HG02943 (cell line): ENCODE results near the gene CHST15.
"Not testable (repeated sequence)": the region's sequence is repeated elsewhere in the genome, so short reads cannot be mapped to it uniquely, and the experiment has no call there.

Source experiments
- ATAC-seq: cut with Tn5 transposase; IDR thresholded peaks from one replicate; pipeline ENCODE4 v1.9.1; 2021; ENCODE audit warnings: mild to moderate bottlenecking, low read depth, moderate library complexity; ENCODE audit not compliant: unreplicated experiment

Gene CHST15

DNA sequence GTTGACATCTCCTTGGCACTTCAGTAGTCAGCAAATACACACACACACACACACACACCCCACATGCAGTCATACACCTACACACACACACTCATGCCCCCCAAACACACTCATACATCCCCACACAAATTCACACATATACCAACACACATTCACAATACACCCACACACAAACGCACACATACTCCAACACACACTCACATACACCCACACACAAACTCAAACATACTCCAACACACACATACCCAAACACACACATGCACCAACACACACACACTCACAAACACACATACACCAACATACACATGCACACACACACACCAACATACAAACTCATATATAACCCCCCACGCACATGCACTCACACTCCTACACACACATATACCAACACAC is 31.4 kb upstream of the CHST15 start:
- ATAC-seq, result no peak

DNA sequence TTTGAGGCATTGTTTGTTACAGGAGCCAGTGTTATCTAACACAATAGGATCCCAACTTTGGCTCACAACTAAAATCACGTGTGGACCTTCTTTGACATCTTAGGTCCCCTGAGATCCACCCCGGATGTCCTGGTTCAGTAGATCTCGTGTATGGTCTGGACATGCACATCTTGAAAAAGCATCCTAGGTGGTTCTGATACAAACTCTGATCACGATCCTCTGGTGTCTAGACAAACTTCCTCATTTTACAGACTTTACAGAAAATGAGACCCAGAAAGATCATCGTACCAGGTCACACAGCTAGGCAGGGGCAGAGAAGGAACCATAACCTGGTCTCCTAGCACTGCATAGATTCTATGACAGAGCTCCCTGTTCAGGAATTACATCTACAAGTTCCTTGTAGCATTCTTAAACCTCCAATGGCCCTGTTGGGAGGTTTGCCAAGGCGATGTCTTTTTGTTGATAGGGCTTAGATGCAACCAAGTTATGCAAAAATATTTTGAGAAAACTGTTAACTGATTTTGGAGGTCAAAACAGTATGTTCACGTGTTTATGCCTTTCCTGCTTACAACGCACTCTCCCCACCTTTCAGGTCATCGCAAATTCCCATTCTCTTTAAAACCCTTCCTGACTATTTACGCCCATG is 30.8 kb upstream of the CHST15 start:
- ATAC-seq, result no peak

DNA sequence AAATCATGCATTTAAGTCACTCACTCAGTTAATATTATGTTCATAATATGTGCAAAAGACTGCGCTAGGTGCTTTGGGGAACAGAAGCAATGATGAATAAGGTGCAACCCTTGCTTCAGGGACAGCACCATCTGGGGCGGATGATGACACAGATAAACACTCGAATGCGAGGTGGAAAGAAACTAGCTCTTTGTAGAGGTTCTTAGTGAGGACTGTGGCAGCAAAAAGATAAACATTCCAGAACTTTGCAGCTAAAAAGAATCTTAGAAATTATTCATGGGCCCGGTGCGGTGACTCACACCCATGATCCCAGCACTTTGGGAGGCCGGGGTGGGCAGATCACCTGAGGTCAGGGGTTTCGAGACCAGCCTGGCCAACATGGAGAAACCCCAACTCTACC is 29.8 kb upstream of the CHST15 start:
- no peak for ATAC-seq

DNA sequence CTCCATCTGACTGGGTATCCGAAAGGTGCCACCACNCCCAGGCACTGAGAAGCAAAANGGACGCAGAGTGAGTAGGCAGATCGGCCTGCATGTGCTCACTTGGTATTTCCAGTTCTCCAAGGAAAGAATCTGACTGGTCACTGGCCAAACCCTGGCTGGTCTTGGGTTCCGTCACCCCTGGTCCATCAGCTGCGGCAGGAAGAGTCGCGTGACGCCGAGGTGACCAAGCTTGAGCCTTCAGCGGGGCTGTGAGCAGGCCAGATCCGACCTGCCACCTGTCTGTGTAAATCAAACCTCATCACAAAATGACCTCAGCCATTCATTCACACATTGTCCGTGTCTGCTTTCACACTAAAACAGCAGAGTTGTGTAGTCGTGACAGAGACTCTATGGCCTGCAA is 28.8 kb upstream of the CHST15 start:
- no peak for ATAC-seq

DNA sequence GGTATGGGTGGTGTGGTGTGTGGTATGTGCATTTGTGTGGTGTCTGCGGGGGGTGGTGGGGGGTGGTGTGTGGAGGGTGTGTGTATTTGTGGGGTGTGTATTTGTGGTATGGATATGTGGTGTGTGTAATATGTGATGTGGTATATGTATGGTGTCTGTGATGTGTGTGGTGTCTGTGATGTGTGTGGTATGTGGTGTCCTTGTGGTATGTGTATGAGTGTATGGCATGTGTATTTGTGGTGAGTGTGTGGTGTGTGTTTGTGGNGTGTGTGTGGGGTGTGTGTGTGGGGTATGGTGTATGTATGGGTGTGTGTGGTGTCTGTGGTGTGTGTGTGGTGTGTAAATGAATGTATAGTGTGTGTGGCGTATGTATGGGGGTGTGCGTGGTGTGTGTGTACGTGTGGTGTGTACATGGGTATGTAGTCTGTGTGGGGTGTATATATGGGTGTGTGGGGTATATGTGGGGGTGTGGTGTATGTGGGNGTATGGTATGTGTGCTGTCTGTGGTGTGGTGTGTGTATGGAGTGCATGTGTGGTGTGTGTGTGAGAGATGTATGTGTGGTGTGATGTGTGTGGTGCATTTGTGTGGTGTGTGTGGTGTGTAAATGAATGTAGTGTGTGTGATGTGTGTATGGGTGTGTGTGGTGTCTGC is 27.1 kb upstream of the CHST15 start:
- ATAC-seq, result no peak

DNA sequence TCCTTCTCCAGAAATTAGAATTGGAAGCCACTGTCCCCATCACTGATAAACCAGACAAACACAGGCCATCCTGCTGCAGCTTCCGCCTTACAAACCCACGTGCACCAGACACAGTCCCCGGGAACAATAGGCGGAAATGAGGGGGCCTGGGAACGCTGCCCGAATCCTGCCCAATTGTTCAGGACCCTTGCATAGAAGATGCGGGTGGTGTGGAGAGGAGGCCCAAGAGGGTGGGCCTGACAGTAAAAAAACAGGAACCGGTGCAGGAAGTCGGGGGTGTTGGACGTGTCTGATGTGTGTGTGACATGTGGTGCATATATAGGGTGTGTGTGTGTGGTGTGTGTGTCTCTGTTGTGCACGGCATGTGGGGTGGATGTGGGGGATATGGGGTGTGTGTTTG is 26.5 kb upstream of the CHST15 start:
- ATAC-seq, result no peak

DNA sequence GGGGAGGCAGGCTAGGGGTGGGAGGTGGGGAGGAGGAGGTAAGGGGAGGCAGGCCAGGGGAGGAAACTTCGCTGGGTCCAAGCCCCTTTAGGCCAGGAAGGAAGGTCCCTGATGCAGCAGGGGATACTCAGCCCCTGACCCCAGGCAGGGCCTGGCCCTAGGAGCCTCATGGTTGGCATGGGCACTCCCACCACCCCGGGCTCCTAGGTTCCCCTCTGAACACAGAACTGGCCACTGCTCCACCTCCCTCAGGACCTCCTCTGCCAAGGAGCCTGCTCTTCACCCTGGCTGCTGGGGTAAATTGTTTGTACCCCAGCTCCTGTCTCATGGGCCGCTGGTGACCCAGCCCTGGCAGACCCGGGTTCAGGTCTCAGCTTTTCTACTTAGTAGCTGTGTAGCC is 25.8 kb upstream of the CHST15 start:
- ATAC-seq, result no peak

DNA sequence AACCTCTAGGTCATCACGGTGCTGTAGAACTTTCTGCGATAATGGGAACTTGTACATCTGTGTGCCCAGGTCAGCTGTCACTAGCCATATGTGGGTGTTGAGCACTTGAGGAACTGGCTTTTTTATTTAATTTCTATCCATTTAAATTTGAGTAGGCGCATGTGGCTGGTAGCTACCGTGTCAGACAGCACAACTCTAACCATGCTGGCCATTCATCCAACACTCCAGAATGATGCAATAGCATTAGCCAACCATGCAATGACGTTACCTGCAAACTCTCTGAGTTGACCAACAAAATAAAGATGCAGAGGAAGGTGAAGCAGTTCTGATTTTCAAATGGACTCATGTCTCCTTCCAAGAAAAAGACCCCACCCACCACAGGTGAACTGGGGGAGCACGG is 24.4 kb upstream of the CHST15 start:
- no peak for ATAC-seq

DNA sequence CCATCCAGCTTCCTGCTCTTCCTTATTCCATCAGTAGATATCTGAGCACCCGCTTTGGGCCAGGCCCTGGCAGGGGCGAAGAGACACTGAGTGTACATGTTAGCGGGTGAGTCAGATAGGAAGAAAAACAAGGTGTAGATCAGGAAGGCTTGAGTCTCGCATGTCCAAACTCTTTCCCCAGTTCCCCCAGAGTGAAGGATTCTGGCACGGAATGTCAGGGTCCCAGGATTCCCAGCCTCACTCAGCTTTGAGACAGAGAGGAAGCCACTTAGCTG is 24.1 kb upstream of the CHST15 start:
- ATAC-seq, result no peak

DNA sequence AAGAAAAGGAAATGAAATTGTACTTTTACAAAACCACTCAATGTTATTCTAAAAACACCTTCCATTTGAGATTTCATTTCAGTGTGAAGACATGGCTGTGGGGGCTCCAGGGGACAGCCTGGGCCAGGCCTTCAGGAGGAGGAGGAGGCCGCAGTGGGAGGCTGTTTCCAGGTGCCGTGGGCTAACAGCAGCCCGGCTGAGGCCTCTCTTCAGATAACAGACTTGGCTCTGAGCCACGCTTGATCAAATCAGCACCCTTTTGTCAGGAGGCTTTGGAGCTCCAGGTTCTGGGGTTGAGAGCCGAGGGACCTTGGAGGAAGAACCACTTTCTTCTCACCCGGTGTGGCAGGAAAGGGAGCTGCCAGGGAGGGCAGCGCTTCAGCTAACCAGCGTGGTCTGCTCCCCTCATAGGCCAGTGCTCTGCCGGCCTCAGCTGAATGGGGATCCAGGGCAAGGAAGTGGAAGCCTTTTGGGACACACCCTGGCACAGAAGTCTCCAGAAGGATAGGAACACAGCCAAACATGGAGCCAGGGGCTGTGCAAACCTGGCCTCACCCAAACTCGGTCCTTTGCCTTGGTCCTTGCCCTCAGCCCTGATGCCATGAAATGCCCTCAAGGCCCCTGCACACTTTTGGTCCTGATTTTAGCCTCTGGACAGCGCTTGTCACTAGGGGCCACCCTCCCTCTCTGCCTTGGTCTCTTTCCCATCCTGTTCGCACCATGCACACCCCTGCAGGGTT is 23.5 kb upstream of the CHST15 start:
- ATAC-seq, result no peak

DNA sequence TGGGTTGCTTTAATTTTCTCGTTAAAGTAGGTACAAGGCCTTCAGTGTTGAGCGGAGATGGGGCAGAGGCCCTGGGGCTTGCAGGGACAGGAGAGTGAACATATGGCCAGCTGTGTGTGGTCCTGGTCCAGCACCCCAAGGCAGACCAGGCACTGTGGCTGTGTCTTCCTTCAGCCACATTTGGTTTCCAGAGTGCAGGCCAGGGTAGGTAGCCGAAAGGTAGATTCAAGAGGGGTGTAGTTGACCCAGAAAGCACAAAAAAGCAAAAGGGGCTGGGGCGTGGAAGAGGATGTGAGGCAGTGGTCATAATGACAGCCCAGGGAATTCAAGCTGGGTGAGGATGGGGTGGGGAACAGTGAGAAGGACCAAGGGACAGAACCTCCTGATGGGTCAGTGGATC is 21.3 kb upstream of the CHST15 start:
- no peak for ATAC-seq

DNA sequence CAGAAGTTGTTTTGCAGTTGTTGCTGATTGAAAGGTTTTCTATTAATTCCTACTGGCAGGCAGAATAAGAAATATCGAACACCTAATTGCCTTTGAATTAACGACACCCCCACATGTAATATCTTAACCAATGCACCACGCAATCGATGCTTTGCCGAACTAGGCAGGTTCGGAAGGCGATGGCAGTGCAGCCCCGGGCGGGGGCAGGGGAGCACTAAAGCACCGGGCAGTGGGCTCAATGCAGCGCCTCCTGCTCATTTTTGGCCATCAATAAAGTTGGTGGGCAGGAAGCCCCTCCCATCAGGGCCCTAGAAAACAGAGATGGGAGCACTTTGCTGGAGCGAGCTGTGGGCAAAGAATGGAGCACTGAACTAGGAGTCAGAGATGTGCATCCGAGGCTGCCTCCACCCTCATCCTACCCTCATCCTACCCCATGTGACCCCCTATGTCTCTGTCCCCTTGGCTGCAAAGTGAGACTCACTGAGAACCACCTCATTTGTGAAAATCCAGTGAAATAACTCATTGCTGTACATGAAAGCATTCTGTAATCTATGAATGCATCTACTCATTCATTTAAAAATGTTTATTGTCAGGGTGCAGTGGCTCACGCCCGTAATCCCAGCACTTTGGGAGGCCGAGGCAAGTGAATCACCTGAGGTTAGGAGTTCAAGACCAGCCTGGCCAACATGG is 19.6 kb upstream of the CHST15 start:
- ATAC-seq, result no peak

DNA sequence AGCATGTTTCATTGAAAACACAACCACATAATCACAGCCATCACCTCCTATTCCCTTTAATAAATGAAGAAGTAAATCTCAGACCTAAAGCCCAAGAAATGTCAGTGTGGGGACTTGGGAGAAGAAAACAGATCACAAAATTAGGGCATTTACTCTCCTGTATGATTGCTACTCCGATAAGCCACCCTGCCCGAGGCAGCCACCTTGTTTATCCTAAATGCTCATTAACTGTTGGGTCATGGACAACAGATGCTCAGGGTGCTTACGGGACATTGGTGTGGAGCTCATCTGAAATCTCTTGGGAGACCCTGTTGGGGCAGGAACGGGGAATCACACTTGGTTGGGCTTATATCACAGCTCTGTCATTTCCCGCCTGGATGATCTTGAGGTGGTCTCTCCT is 17.5 kb upstream of the CHST15 start:
- no peak for ATAC-seq

DNA sequence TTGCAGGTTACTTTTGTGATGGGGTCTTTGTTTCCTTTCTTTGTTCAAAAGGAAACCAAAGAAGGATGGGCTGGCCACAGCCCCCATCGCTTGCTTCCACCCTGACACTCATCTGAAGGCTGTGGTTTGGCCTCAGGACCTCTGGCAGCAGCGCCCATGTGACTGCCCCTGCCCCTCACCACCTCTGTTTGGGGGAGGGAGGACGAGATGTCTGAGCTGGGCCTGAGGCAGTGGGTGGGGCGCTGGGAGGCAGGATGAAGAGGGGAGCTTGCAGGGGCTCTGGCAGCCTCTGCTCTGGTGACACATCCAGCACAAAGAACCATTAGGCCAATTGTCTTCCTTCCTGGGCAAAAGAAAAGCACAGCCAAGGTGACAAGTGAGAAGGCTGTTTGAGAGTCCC is 15.9 kb upstream of the CHST15 start:
- ATAC-seq, result no peak

DNA sequence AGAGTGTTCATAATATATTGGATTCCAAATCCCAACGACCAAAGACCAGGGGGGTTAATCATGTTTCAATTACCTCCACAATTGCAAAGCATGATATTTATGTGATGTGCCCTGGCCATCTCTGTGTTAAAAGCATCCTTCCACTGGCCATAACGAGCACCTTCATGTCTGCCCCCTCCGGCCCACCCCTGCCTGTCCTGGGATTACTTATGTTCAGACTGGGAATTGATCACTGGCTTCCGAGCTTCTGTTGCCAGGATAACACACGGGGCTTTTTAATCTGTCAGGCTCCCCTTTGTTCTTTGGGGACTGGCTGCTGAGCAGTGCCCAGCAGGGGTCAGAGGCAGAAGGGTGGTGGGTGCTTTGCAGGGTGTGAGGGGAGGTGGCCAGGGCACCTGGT is 13.7 kb upstream of the CHST15 start:
- no peak for ATAC-seq

DNA sequence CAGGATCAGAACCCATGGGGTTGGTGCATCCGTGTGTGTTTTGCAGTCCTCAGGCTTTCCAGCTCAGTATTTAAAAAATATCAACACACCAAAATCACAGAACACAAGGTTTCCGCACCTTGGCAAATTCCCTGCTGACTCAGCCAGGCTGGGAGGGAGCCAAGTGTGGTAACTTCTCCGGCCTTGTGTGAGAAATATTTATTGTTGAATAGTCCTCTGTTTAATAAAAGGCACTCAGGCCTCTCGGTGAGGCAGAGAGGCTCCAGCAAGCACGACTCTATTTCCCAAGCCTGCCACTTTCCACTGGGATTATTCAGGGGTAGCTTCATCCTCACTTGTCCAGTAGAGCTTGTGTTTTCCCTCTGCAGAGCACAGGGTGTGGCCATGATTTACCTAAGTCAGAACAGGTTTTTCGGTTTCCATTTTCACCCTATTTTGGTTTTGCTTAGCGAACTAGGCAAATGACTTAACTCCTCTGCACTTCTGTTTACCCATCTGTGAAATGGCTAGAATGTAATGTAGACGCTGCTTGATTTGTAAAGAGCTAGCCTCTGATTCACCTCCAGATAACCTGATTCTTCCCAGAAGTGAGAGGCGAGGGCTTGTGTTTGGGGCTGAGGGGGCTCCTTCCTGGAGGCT is 13.0 kb upstream of the CHST15 start:
- ATAC-seq, result no peak

DNA sequence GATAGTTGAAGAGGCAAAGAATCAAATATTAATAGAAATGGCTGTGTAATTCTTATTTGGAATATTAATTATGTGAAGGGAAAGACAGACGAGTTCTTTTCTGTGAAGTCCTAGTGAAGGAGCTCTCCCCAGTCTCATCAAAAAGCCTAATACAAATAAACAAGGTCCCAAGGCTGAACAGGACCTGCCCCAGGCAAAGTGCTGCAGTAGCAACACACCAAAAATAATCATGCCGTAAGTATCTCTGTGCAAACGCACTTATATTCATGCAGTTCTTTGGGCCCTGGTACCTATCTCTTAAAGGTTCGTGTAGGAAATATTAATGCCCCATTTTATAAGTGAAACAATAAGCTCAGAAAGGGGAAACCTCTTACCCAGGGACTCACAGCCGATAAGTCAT is 12.2 kb upstream of the CHST15 start:
- no peak for ATAC-seq

DNA sequence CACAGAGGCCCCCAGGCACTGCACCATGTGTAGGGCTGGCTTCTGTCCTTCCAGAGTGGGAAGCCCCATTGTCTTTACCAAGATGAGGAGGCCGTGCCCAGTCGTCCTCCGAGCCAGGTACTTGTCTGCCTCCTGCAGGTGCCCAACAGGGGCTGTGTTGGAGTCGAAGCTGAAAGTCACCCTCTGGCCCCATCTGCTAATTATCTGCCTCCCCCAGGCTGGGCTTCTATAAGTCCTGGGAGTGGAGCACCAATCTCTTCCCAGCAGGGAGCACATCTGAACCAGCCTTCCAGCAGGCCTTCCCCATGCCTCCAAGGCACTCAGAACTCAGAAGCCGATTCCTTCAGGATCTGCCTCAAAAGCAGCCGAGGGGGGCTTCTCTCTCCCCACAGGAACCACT is 11.6 kb upstream of the CHST15 start:
- no peak for ATAC-seq

DNA sequence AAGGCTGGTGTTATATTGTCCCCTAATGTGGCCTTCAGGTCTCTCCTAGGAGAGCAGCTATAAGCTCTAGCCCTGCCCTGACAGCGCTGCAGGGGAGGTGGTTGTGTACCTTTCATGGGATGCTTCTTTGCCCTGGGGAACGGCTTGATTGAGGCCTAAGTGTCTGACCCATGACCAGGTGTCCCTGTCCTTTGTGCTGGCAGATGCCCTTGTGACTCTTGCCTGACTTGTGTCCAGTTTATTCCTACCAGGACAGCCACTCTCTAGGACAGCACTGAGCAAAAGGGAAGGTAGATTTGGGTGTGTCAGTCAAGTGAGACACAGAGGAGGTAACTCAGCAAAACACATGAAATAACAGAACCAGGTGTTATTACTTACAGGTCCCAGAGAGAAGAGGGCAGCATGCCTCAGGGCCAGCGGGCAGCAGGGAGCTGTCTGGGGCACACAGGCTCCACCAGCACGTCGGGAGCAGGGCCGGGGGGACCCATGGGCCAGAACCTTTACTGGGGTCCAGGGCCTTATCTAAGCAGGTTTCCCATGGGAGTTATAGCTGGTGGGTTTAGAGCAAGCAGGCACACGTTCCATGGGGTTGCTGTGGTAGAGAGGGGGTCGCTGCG is 10.7 kb upstream of the CHST15 start:
- ATAC-seq, result no peak

DNA sequence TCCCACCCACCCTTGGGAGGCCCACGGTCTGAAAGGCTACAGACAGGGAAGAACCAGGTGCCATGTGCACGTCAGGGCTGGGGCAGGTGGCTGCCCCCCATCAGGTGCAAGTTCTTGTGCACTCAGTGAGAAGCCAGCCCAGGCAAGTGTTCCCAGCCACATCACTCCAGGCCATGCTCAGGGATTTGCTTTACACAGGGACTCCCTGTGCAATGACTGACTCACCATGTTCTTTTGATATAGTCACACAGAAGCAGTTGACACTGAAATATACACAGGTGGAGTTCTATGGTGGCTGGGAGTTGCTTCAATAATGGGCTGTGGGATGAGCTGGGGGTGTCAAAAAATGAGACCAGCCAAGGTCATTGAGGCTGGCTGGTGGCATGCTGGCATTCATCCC is 8.0 kb upstream of the CHST15 start:
- no peak for ATAC-seq

DNA sequence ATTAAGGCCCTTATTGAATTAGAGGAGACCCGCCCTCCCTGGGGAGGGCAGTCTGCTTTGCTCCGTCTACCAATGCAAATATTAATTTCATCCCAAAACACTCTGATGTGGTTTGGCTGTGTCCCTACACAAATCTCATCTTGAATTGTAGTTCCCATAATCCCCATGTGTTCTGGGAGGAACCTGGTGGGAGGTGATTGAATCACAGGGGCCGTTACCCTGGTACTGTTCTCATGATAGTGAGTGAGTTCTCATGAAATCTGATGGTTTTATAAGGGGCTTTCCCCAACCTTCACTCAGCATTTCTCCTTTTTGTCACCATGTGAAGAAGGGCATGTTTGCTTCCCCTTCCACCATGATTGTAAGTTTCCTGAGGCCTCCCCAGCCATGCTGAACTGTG is 7.3 kb upstream of the CHST15 start:
- ATAC-seq, result not testable (repeated sequence)
